ENCODE results near the gene TBPL1. TPM values are rescaled to one million over a fixed set of nuclear protein-coding genes. Genes with fewer than 3 reads are reported as not detected.
"Not testable (repeated sequence)": the region's sequence is repeated elsewhere in the genome, so short reads cannot be mapped to it uniquely, and the experiment has no call there.

The TBPL1 gene
- total and polyA plus RNA-seq, 8 donors, result 20.4 to 58.8 (median 52.0) TPM

DNA sequence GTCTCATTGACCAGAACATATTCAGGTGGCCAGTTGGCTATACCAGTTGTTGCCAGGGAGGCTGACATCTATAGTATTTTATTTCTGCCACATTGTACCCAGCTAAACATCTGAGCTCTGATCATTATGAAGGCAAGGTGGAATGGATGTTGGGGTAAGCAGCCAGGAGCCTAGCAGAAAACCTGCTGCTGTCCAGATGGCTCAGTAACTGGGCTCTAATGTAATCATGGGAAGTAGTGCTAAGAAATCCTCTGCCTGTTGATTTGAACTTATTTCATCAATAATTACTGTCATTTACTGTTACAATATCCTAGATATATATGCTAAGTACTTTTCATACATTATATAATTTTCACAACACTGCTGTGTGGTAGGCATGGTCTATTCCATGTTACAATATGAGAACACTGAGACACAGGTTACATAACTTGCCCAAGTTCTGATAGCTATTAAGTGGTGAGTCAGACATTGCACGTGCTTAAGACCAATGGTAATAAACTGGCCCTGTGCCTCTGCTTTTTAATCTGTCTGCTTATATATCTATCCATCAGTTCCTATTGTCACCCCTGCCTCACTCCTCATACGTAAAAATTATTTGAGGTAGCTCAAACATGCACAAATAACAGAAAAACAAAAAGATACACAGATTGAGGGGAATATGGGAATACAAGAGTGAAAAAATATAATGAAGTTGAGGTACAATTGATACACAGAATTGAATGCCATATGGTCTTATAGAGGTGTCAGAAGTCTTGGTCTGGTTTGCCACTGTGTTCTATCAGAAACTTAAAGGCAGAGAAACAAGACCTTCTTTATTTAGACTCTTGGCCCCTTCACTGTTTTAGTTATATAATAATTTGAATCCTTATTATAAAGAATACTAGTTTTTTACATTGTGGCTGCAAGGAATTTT, 25.2 kb downstream of the TBPL1 start:
- H3K27me3 ChIP-seq, result no peaks in the 10 kb centered on the region
- intact Hi-C loops (cut with DNase I), result no loop called here
- peak; percentile 92 for ATAC-seq
- no peak overlapping the region for H3K4me3 ChIP-seq
- TF ChIP-seq, protein P1, sequence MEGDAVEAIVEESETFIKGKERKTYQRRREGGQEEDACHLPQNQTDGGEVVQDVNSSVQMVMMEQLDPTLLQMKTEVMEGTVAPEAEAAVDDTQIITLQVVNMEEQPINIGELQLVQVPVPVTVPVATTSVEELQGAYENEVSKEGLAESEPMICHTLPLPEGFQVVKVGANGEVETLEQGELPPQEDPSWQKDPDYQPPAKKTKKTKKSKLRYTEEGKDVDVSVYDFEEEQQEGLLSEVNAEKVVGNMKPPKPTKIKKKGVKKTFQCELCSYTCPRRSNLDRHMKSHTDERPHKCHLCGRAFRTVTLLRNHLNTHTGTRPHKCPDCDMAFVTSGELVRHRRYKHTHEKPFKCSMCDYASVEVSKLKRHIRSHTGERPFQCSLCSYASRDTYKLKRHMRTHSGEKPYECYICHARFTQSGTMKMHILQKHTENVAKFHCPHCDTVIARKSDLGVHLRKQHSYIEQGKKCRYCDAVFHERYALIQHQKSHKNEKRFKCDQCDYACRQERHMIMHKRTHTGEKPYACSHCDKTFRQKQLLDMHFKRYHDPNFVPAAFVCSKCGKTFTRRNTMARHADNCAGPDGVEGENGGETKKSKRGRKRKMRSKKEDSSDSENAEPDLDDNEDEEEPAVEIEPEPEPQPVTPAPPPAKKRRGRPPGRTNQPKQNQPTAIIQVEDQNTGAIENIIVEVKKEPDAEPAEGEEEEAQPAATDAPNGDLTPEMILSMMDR (IDR thresholded peaks at IDR 0.05), result no peak
- peaks cover 0 to 15% of the 10 kb centered on the region in 2 donors for H3K4me1 ChIP-seq
- no peaks in the 10 kb centered on the region for H3K9me3 ChIP-seq
- H3K36me3 ChIP-seq, result peaks cover 0 to 14% of the 10 kb centered on the region in 2 donors
- no peak overlapping the region for H3K27ac ChIP-seq
- no peak for DNase-seq

DNA sequence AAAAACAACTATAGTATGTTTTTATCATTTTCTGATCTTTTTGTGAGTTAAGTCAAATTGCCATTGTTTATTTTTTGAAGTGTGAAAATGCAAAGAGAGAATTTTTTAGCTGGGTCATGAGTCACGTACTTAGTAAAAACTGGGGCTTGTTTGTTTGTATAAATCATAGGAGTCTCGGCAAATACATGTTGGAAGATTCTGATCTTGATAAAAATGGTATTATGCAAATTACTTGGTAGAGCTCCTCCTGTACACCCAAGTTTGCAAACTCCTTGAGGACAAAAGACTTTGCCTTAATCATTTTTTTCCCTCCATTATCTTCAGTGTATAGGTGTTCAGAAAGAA, 25.8 kb downstream of the TBPL1 start:
- H3K9me3 ChIP-seq, result no peaks in the 10 kb centered on the region
- intact Hi-C loops (cut with DNase I), result no loop called here
- ATAC-seq (peak; percentile 42), DNase-seq (no peak)
- H3K27ac ChIP-seq, result no peak overlapping the region
- TF ChIP-seq, protein P1 (IDR thresholded peaks at IDR 0.05), result no peak
- peaks cover 0 to 14% of the 10 kb centered on the region in 2 donors for H3K36me3 ChIP-seq
- H3K4me1 ChIP-seq, result peaks cover 0 to 21% of the 10 kb centered on the region in 2 donors
- no peaks in the 10 kb centered on the region for H3K27me3 ChIP-seq
- no peak overlapping the region for H3K4me3 ChIP-seq

DNA sequence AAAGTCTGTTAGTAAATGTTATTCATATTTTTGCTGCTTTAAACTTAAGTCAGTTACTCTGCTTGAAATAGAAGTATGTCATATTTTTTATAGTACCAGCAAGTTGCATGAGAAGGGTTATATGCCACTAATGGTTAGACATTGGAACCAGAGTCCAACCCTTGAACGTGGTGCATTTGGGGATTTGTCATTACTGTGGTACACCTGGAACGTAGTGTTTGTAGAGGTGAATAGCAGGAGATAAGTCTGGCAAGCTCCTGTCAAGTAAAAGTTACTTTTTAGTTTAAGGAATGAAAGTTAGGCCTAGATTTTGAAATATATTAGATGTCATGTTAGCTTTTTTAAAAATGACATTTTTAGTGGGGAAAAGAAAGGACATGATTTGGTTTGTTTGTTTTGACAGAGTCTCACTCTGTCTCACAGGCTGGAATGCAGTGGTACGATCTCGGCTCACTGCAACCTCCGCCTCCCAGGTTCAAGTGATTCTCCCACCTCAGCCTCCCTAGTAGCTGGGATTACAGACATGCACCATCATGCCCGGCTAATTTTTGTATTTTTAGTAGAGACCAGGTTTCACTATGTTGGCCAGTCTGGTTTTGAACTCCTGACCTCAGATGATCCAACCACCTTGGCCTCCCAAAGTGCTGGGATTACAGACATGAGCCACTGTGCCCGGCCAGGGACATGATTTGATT, 26.4 kb downstream of the TBPL1 start:
- DNase-seq; ATAC-seq; H3K27me3 ChIP-seq; H3K9me3 ChIP-seq; H3K4me3 ChIP-seq; intact Hi-C loops (cut with DNase I); H3K27ac ChIP-seq: not testable (repeated sequence)
- Histone ChIP-seq H3K4me1 (peaks cover 0 to 22% of the 10 kb centered on the region in 2 donors), H3K36me3 (peaks cover 0 to 16% of the 10 kb centered on the region in 2 donors)

DNA sequence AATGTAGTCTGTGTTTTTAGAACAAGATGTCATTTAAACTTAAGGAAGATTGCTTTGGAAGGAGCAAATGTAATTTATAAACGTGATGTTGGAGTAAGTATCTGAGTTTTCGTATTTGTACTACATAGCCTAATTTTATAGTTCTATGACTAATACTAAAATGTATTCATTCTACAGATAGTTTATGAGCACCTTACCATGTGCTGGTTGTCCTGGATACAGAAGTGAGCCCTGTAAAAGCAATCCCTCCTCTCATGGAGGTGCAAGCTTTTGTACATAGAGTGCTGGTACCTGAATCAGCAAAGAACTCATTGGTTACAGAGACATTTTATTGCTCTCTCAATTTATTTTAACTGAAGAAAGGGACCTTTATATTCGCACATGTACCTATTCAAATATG, 27.1 kb downstream of the TBPL1 start:
- peaks cover 0 to 22% of the 10 kb centered on the region in 2 donors for H3K36me3 ChIP-seq
- intact Hi-C loops (cut with DNase I), result no loop called here
- H3K9me3 ChIP-seq, result no peaks in the 10 kb centered on the region
- TF ChIP-seq, protein P1 (IDR thresholded peaks at IDR 0.05), result no peak
- ATAC-seq (no peak), DNase-seq (no peak)
- H3K4me3 ChIP-seq, result no peak overlapping the region
- H3K27me3 ChIP-seq, result no peaks in the 10 kb centered on the region
- peaks cover 0 to 22% of the 10 kb centered on the region in 2 donors for H3K4me1 ChIP-seq
- no peak overlapping the region for H3K27ac ChIP-seq

DNA sequence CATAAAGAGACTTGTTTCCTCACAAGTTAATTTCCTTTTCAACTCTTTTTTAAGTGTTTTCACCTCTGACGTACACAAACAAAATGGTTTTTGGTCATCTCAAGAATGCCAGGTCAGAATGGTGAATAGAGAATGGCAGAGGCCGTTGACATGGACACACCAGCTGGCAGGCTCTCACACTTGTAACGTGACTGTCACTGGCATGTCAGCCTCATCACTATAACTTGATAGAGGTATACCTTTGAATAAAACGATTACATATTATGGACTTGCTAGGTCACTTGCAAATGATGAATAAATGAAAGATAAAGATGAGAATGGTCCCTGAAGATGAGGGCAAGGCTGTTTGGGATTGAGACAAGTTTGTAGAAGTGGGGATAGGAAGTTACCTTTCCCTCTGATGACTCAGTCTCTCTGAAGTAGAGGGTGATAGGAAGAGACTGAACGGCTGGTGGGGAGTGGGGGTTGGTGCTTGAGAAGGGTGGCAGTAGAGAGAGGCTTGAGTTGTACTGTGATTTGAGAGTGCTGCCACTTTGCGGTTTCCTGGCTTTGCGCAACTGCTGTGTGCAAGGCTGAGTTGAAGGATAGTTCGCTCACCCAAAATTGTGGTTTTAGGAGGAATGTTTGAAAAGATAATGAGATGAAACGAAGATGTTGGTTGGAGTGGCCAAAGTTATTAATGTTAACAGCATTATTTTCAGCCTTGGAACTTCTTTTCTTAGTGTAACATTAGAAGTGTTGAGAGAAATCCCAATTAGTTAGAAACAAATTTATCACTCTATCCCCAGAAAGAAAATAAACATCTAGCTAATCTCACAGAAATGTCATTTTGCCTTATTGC, 30.3 kb downstream of the TBPL1 start:
- intact Hi-C loops (cut with DNase I), result no loop called here
- Histone ChIP-seq H3K27me3 (no peaks in the 10 kb centered on the region), H3K36me3 (peaks cover 0 to 38% of the 10 kb centered on the region in 2 donors), H3K4me3 (no peak overlapping the region), H3K27ac (no peak overlapping the region), H3K9me3 (no peaks in the 10 kb centered on the region), H3K4me1 (peaks cover 0 to 22% of the 10 kb centered on the region in 2 donors)
- DNase-seq (peak in 2 of 4 donors; percentile 82 to 85), ATAC-seq (peak; percentile 96)
- TF ChIP-seq, protein P1 (IDR thresholded peaks at IDR 0.05), result no peak

All from left lung (tissue), 10 donors.